Left lung (tissue), 10 donors: ENCODE data around the gene KIF26B. TPM values are rescaled to one million over a fixed set of nuclear protein-coding genes. Genes with fewer than 3 reads are reported as not detected.

Source experiments
- ATAC-seq: fragments of 200-7000 bp; cut with Tn5 transposase; one replicate; pipeline ENCODE4 v1.9.1; 2020; ENCODE audit warnings: moderate library complexity
- DNase-seq, 4 donors: peaks; one replicate each; pipeline ENCODE4 v3.0.0-alpha.2; 2013 to 2020
- H3K27ac ChIP-seq, 2 donors: fragments of 200-600 bp; sonication (generic) in 1 of 2; one replicate each; pipeline versions ENCODE4 v1.5.0 to v1.8.0; 2020 to 2021
- H3K27me3 ChIP-seq, 2 donors: fragments of 200-600 bp; sonication (generic) in 1 of 2; one replicate each; pipeline versions ENCODE4 v1.5.0 to v1.8.0; 2020 to 2021
- H3K36me3 ChIP-seq, 2 donors: fragments of 200-600 bp; sonication (generic) in 1 of 2; one replicate each; pipeline versions ENCODE4 v1.5.0 to v1.8.0; 2020 to 2021
- H3K4me1 ChIP-seq, 2 donors: fragments of 200-600 bp; one replicate each; pipeline ENCODE4 v1.8.0; 2021
- H3K4me3 ChIP-seq, 2 donors: fragments of 200-600 bp; sonication (generic) in 1 of 2; one replicate each; pipeline versions ENCODE4 v1.5.0 to v1.8.0; 2020 to 2021; ENCODE audit warnings: mild to moderate bottlenecking in 1 of 2
- H3K9me3 ChIP-seq, 2 donors: fragments of 200-600 bp; sonication (generic) in 1 of 2; one replicate each; pipeline versions ENCODE4 v1.5.0 to v1.8.0; 2020 to 2021
- CTCF ChIP-seq, 2 donors: fragments of 200-600 bp; sonication (generic) in 1 of 2; IDR thresholded peaks; one replicate each; pipeline versions ENCODE4 v1.5.0 to v1.8.0; 2021; ENCODE audit warnings: antibody characterized with exemption in 2 of 2
- intact Hi-C, 2 donors: fragments of 100-400 bp; cut with DNase I; formaldehyde crosslinking; loops; one replicate each; pipeline versions ENCODE4 v1.11.2 to v1.14.2; 2022
- polyA plus RNA-seq, 6 donors: library from polyadenylated mRNA; unstranded; fragments of 120-200 nt; gene quantifications; one replicate each; pipeline ENCODE4 v1.2.1, GENCODE V29; 2013; ENCODE audit not compliant: insufficient read length in 6 of 6
- total RNA-seq, 2 donors: library from RNA; stranded (reverse); fragmentation: NEBNext Ultra II Directional; extraction: Animal tissue kit (Norgen Biotek cat#: 25700); gene quantifications; one replicate each; pipeline ENCODE4 v1.2.1, GENCODE V29; 2021
- donor health status: DM: no; HTN: yes; CAD: no.
- donor health status: DM: no; HTN: no; CAD: no.

KIF26B gene
- total and polyA plus RNA-seq, 8 donors: 3.9 to 28.3 (median 6.5) TPM

GRCh38 chr1:245366886-245367285, 212.1 kb downstream of the KIF26B start:
- Histone ChIP-seq H3K4me3 (no peak overlapping the region), H3K9me3 (no peaks in the 10 kb centered on the region), H3K36me3 (no peaks in the 10 kb centered on the region), H3K27me3 (no peaks in the 10 kb centered on the region), H3K27ac (no peak overlapping the region), H3K4me1 (no peaks in the 10 kb centered on the region)
- intact Hi-C loops: no loop called here
- DNase-seq (no peak), ATAC-seq (no peak)
- TF ChIP-seq CTCF (IDR thresholded peaks at IDR 0.05): no peak

DNA sequence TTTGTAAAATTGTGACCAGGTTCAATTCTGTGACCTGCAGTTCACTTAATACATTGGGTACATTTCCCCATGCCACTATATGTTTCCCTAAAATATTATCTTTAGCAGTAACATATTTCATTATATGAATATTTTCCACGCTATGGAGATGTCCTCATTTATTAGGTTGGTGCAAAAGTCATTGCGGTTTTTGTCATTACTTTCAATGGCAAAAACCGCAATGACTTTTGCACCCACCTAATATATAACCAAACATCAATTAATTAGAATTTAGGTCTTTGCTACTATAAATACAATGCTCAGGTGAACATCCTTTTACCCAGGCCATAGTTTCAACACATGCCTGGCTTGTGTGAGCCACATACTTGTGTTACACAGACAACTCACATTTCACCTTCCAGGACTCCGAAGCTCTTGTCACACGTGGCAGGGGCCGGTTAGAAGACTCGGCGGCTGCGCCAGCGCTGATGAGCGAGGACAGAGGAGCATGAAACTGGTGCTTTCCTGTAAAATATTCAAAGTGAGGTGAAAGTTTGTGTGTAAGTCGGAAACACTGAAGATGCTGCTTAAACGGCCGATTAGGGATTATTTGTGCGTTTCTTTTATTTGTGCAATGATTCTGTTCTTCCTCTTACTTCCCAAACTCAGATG, 215.5 kb downstream of the KIF26B start:
- TF ChIP-seq CTCF (IDR thresholded peaks at IDR 0.05): no peak
- Histone ChIP-seq H3K27me3 (no peaks in the 10 kb centered on the region), H3K9me3 (no peaks in the 10 kb centered on the region), H3K4me1 (no peaks in the 10 kb centered on the region), H3K27ac (no peak overlapping the region), H3K4me3 (no peak overlapping the region), H3K36me3 (no peaks in the 10 kb centered on the region)
- ATAC-seq: no peak
- DNase-seq: no peak
- intact Hi-C loops: no loop called here

DNA sequence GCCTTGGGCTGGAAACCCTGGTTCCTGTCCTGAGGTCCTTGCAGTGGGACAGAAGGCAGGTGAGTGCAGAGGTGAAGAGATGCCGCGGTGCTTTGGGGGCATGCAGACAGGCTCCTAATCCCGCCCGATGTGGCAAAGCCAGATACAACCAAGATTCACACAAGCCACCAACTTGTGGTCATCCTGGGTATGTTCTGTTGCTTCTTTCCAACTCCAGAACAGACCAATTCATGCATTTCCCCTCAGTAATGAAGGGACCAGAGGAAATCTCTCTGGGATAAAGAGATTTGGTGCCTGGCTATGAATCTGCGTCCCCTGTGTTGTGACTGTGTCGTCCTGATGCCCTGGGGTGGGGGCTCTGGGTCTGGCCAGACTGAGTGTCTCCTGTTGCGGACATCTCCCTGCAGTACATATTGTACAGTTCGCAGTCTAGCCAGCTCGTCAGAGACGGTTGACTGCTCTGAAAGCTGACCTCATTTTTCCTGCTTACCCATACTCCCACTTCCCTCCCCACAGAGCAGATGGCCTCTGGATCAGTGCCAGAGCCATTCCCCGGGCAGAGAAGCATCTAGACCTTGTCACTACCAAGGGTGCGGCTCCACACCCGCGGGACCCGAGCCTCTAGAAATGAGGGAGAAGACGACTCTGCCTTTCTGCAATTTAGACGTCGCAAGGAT, 216.3 kb downstream of the KIF26B start:
- H3K27ac ChIP-seq: no peak overlapping the region
- no peak for TF ChIP-seq CTCF (IDR thresholded peaks at IDR 0.05)
- intact Hi-C loops: no loop called here
- no peak for ATAC-seq
- no peak for DNase-seq
- H3K27me3 ChIP-seq: no peaks in the 10 kb centered on the region
- H3K4me1 ChIP-seq: no peaks in the 10 kb centered on the region
- no peak overlapping the region for H3K4me3 ChIP-seq
- no peaks in the 10 kb centered on the region for H3K36me3 ChIP-seq
- H3K9me3 ChIP-seq: no peaks in the 10 kb centered on the region

- ATAC-seq: no peak
These were observed 218.3 kb downstream of the KIF26B start for GRCh38 chr1:245373131-245373530.

More at GRCh38 chr1:245373131-245373530, 218.3 kb downstream of the KIF26B start:
- no peaks in the 10 kb centered on the region for H3K36me3 ChIP-seq
- no peak for TF ChIP-seq CTCF (IDR thresholded peaks at IDR 0.05)
- no peaks in the 10 kb centered on the region for H3K9me3 ChIP-seq
- no peak for DNase-seq
- no peaks in the 10 kb centered on the region for H3K4me1 ChIP-seq
- H3K27ac ChIP-seq: no peak overlapping the region
- no peak overlapping the region for H3K4me3 ChIP-seq
- intact Hi-C loops: no loop called here
- H3K27me3 ChIP-seq: no peaks in the 10 kb centered on the region
